Gastrocnemius medialis (tissue), 4 donors: ENCODE data around the gene SDK2.

Experiments used
- POLR2A ChIP-seq, 2 donors: fragments of 450-650 bp; IDR thresholded peaks; one replicate each; pipeline ENCODE4 v1.6.1; 2017; ENCODE audit warnings: antibody characterized with exemption in 2 of 2, mild to moderate bottlenecking in 2 of 2, moderate library complexity in 2 of 2
- TF ChIP-seq, protein P1 (sequence below), 5 experiments: fragments of 450-650 bp in 3 of 5; fragments of 200-600 bp in 2 of 5; sonication (generic) in 2 of 5; IDR thresholded peaks in 4 of 5; conservative IDR thresholded peaks in 1 of 5; 1 replicate in 4 of 5; 2 replicates in 1 of 5; pipeline ENCODE4 v1.5.1; 2016 to 2019; ENCODE audit warnings: antibody characterized with exemption in 5 of 5, mild to moderate bottlenecking in 3 of 5, moderate library complexity in 3 of 5

DNA sequence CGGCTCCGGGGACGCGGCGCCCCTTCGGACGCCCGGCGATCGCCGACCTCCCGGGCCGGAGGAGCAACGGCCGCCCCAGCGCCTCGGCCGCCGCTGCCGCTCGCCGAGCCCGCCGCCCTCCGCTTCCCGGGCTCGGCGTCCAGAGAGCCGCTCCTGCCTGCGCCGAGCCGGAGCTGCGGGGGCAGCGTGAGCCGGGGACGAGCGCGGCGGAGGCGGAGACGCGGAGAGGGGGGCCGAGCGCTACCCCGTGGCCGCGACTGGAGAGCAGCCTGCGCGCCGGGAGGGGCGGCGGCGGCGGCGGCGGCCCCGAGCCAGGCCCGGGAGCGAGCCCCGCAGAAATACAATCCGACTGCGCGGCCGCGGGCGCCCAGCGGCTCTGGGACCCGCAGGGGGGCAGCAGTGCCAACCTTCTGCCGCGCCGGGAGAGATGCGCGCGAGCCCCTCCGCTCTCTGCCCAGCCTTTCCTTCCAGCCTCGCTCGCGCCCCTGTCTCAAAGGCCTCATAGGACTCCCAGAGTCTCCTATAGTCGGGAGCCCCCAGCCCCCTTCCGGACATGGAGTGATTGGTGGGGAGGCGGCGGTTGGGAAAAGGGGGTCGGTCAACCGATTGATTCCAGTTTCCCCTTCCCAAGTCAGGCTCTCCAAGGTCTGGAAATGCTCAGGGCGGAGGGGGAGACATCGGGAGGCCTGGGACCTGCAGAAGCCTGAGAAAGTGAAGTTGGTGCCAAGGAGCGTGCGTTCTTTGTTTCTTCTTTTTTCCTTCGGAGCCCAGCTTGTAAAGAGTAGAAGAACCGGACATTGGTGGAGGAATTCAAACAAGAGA, 1.0 kb upstream of the SDK2 start:
- TF ChIP-seq, protein P1, sequence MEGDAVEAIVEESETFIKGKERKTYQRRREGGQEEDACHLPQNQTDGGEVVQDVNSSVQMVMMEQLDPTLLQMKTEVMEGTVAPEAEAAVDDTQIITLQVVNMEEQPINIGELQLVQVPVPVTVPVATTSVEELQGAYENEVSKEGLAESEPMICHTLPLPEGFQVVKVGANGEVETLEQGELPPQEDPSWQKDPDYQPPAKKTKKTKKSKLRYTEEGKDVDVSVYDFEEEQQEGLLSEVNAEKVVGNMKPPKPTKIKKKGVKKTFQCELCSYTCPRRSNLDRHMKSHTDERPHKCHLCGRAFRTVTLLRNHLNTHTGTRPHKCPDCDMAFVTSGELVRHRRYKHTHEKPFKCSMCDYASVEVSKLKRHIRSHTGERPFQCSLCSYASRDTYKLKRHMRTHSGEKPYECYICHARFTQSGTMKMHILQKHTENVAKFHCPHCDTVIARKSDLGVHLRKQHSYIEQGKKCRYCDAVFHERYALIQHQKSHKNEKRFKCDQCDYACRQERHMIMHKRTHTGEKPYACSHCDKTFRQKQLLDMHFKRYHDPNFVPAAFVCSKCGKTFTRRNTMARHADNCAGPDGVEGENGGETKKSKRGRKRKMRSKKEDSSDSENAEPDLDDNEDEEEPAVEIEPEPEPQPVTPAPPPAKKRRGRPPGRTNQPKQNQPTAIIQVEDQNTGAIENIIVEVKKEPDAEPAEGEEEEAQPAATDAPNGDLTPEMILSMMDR (IDR thresholded peaks at IDR 0.05 in 4 of 5, conservative IDR thresholded peaks at IDR 0.05 in 1 of 5): no peak
- no peak for TF ChIP-seq POLR2A (IDR thresholded peaks at IDR 0.05)
